Measurements from ENCODE around the gene MAPKAP1. TPM values are rescaled to one million over a fixed set of nuclear protein-coding genes. Genes with fewer than 3 reads are reported as not detected.

Gene MAPKAP1
- total RNA-seq, 1 donor from 2014 or later, result 127 TPM

- Histone ChIP-seq H3K27ac (replicated peaks) (no peak overlapping the region), H3K27me3 (ENCODE audit: low read depth) (no peaks in the 10 kb centered on the region), H3K4me1 (peaks cover 13% of the 10 kb centered on the region), H3K9me3 (replicated peaks) (no peaks in the 10 kb centered on the region), H3K4me3 (no peak overlapping the region), H3K36me3 (peaks cover 19% of the 10 kb centered on the region)
- intact Hi-C loops (cut with micrococcal nuclease), result no loop called here
- no peak for DNase-seq
- no peak for TF ChIP-seq CTCF (IDR thresholded peaks at IDR 0.05; ENCODE audit: borderline replicate concordance)
Observed at GRCh38 chr9:125434986-125435775, 271.8 kb downstream of the MAPKAP1 start.

- intact Hi-C loops (cut with micrococcal nuclease), result no loop called here
- Histone ChIP-seq H3K4me3 (no peak overlapping the region), H3K27ac (replicated peaks) (no peak overlapping the region), H3K4me1 (peaks cover 13% of the 10 kb centered on the region), H3K36me3 (peaks cover 3% of the 10 kb centered on the region), H3K9me3 (replicated peaks) (no peaks in the 10 kb centered on the region), H3K27me3 (ENCODE audit: low read depth) (no peaks in the 10 kb centered on the region)
- DNase-seq, result no peak
- no peak for TF ChIP-seq CTCF (IDR thresholded peaks at IDR 0.05; ENCODE audit: borderline replicate concordance)
Observed at GRCh38 chr9:125433461-125434011, 273.5 kb downstream of the MAPKAP1 start.

- Histone ChIP-seq H3K36me3 (no peaks in the 10 kb centered on the region), H3K27me3 (ENCODE audit: low read depth) (no peaks in the 10 kb centered on the region), H3K27ac (replicated peaks) (no peak overlapping the region), H3K4me1 (peaks cover 13% of the 10 kb centered on the region), H3K4me3 (no peak overlapping the region), H3K9me3 (replicated peaks) (no peaks in the 10 kb centered on the region)
- DNase-seq, result no peak
- TF ChIP-seq CTCF (IDR thresholded peaks at IDR 0.05; ENCODE audit: borderline replicate concordance), result no peak
- intact Hi-C loops (cut with micrococcal nuclease), result no loop called here
Observed at GRCh38 chr9:125432715-125433385, 274.2 kb downstream of the MAPKAP1 start.

DNA sequence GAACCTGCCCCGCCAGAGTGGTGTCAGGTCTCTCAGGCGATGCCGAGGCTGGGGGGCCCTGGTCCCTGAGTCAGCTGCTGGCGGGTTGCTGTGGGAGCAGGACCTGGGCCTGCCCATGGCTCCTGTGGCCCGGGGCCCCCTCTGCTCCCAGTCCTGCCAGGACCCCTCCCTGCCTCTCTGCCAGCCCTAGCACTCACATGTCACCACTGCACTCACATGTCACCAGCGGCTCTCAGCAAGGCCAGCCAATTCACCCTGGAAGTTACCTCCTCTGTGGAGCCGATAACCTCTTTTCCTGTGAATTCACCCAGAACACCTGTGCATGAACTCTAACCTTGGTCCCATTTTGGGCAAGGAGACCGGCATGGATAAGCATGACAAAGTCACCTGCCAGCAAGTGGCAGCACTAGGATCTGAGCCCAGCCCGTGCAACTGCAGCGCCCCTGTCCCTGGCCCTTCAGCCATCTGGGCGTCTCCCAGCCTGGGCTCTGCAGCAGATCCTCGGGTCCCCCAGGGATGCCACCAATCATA lies 275.2 kb downstream of the MAPKAP1 start:
- no peak overlapping the region for H3K4me3 ChIP-seq
- H3K36me3 ChIP-seq, result no peaks in the 10 kb centered on the region
- H3K4me1 ChIP-seq, result peaks cover 10% of the 10 kb centered on the region
- intact Hi-C loops (cut with micrococcal nuclease), result no loop called here
- TF ChIP-seq CTCF (IDR thresholded peaks at IDR 0.05; ENCODE audit: borderline replicate concordance), result no peak
- no peaks in the 10 kb centered on the region for H3K27me3 ChIP-seq (ENCODE audit: low read depth)
- H3K27ac ChIP-seq (replicated peaks), result no peak overlapping the region
- no peak for DNase-seq
- no peaks in the 10 kb centered on the region for H3K9me3 ChIP-seq (replicated peaks)

DNA sequence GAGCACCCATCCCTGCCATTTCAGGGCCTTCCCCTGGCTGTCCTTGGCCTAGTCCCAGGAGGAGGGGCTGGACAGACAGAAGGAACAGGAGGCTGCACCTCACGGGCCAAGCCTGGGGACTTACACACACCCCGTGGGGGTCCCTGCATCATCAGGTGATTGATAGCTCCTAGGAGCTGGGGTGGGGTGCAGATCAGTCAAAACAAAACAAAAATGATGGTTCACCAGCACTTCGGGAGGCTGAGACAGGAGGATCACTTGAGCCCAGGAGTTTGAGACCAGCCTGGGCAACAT lies 276.0 kb downstream of the MAPKAP1 start:
- no peak for TF ChIP-seq CTCF (IDR thresholded peaks at IDR 0.05; ENCODE audit: borderline replicate concordance)
- peaks cover 6% of the 10 kb centered on the region for H3K4me1 ChIP-seq
- no peak overlapping the region for H3K4me3 ChIP-seq
- intact Hi-C loops (cut with micrococcal nuclease), result no loop called here
- no peak for DNase-seq
- no peaks in the 10 kb centered on the region for H3K27me3 ChIP-seq (ENCODE audit: low read depth)
- H3K9me3 ChIP-seq (replicated peaks), result no peaks in the 10 kb centered on the region
- no peaks in the 10 kb centered on the region for H3K36me3 ChIP-seq
- H3K27ac ChIP-seq (replicated peaks), result no peak overlapping the region

Data from left ventricle myocardium inferior (tissue), 1 donor.